Vagina (tissue), 2 donors: Measurements from ENCODE around the gene ETFDH. TPM values are rescaled to one million over a fixed set of nuclear protein-coding genes. Genes with fewer than 3 reads are reported as not detected.
"Not testable (repeated sequence)": the region's sequence is repeated elsewhere in the genome, so short reads cannot be mapped to it uniquely, and the experiment has no call there.

Experiments used
- DNase-seq, 2 donors: peaks; one replicate each; pipeline ENCODE4 v3.0.0-alpha.2; 2017; ENCODE audit errors: extremely low spot score in 2 of 2
- H3K27ac ChIP-seq: fragments of 200-600 bp; sonication (generic); one replicate; pipeline ENCODE4 v1.5.1; 2019
- H3K27me3 ChIP-seq: fragments of 200-600 bp; sonication (generic); one replicate; pipeline ENCODE4 v1.5.1; 2019
- H3K36me3 ChIP-seq, 2 donors: fragments of 200-600 bp; sonication (generic); one replicate each; pipeline ENCODE4 v1.5.1; 2017 to 2019
- H3K4me1 ChIP-seq: fragments of 200-600 bp; sonication (generic); one replicate; pipeline ENCODE4 v1.5.1; 2019
- H3K4me3 ChIP-seq, 2 donors: fragments of 200-600 bp; sonication (generic); 1 replicate in 1 of 2; 2 replicates in 1 of 2; pipeline ENCODE4 v1.5.1; 2016 to 2019
- H3K9me3 ChIP-seq: fragments of 200-600 bp; sonication (generic); one replicate; pipeline ENCODE4 v1.5.1; 2019
- POLR2A ChIP-seq, 2 donors: fragments of 450-650 bp; IDR thresholded peaks; one replicate each; pipeline ENCODE4 v1.6.1; 2017; ENCODE audit warnings: antibody characterized with exemption in 2 of 2, mild to moderate bottlenecking in 2 of 2, moderate library complexity in 2 of 2
- POLR2AphosphoS5 ChIP-seq, 2 donors: sonication (generic); formaldehyde crosslinking; IDR thresholded peaks; one replicate each; pipeline ENCODE4 v1.9.0; 2017; ENCODE audit warnings: antibody characterized with exemption in 2 of 2, mild to moderate bottlenecking in 2 of 2, low read depth in 1 of 2; ENCODE audit not compliant: insufficient read depth in 1 of 2
- intact Hi-C: fragments of 100-400 bp; cut with DNase I; formaldehyde crosslinking; loops from one replicate; pipeline ENCODE4 v1.15.1; 2023
- total RNA-seq: library from RNA; depleted of rRNA; stranded (reverse); fragments of >200 nt; gene quantifications from one replicate; pipeline ENCODE4 v1.2.3, GENCODE V29; 2016
- TF ChIP-seq, protein P1 (sequence below), 3 experiments: fragments of 450-650 bp in 2 of 3; fragments of 200-600 bp in 1 of 3; sonication (generic) in 1 of 3; IDR thresholded peaks; one replicate each; pipeline ENCODE4 v1.5.1; 2017 to 2019; ENCODE audit warnings: antibody characterized with exemption in 3 of 3, mild to moderate bottlenecking in 2 of 3, moderate library complexity in 2 of 3

The ETFDH gene
- total RNA-seq, 1 donor from 2014 or later = 20.4 TPM

DNA sequence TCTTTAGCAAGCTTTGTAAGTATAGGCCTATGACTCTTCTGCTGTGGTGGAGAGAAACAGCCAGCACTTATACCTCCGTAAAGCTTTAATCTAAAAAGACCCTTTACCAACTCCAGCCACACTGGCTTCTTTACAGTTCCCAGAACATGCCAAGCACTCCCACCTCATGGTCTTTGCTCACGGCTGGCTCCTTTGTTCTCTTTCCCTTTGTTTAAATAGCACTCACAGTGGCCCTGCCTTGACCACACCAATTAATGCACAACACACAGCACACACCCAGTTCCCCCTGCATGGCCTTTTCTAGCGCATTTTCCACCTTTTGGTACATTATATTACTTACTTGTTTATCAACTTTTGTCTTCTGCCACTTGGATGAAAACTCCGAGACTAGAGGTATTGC, 32.2 kb downstream of the ETFDH start:
- H3K9me3 ChIP-seq = no peaks in the 10 kb centered on the region
- no peak overlapping the region for H3K27ac ChIP-seq
- TF ChIP-seq POLR2A (IDR thresholded peaks at IDR 0.05) (no peak), POLR2AphosphoS5 (IDR thresholded peaks at IDR 0.05; ENCODE audit: insufficient read depth in 1 of 2, low read depth in 1 of 2) (no peak)
- no peak overlapping the region for H3K4me3 ChIP-seq
- intact Hi-C loops = no loop called here
- DNase-seq = no peak
- peaks cover 0 to 3% of the 10 kb centered on the region in 2 donors for H3K36me3 ChIP-seq
- no peaks in the 10 kb centered on the region for H3K27me3 ChIP-seq
- no peaks in the 10 kb centered on the region for H3K4me1 ChIP-seq

DNA sequence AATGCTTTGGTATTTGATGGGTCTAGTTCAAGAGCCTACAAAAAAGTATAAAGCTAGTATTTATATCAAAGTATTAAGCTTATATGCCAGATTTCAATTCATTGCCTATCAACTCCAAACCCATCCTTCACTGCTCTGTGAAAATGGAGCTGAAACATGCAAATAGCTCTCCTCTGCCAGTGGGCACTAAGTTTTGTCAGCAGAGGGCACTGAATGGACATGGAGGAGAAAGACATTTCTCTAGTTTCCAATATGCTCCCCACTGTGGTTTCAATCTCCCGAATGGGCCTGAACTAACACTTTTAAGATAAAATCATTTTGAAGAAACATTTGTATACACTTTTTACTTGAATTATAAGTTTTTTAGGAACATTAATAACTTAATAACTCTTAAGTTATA, 38.7 kb downstream of the ETFDH start:
- H3K9me3 ChIP-seq = no peaks in the 10 kb centered on the region
- H3K4me3 ChIP-seq = no peak overlapping the region
- H3K27me3 ChIP-seq = no peaks in the 10 kb centered on the region
- DNase-seq = no peak
- H3K36me3 ChIP-seq = peaks cover 5 to 43% of the 10 kb centered on the region in 2 donors
- intact Hi-C loops = no loop called here
- H3K4me1 ChIP-seq = no peaks in the 10 kb centered on the region
- TF ChIP-seq POLR2AphosphoS5 (IDR thresholded peaks at IDR 0.05; ENCODE audit: insufficient read depth in 1 of 2, low read depth in 1 of 2) = no peak
- TF ChIP-seq, protein P1, sequence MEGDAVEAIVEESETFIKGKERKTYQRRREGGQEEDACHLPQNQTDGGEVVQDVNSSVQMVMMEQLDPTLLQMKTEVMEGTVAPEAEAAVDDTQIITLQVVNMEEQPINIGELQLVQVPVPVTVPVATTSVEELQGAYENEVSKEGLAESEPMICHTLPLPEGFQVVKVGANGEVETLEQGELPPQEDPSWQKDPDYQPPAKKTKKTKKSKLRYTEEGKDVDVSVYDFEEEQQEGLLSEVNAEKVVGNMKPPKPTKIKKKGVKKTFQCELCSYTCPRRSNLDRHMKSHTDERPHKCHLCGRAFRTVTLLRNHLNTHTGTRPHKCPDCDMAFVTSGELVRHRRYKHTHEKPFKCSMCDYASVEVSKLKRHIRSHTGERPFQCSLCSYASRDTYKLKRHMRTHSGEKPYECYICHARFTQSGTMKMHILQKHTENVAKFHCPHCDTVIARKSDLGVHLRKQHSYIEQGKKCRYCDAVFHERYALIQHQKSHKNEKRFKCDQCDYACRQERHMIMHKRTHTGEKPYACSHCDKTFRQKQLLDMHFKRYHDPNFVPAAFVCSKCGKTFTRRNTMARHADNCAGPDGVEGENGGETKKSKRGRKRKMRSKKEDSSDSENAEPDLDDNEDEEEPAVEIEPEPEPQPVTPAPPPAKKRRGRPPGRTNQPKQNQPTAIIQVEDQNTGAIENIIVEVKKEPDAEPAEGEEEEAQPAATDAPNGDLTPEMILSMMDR (IDR thresholded peaks at IDR 0.05) = no peak
- TF ChIP-seq POLR2A (IDR thresholded peaks at IDR 0.05) = no peak
- no peak overlapping the region for H3K27ac ChIP-seq

GRCh38 chr4:158712622-158713021, 40.5 kb downstream of the ETFDH start:
- H3K4me1 ChIP-seq, H3K4me3 ChIP-seq, H3K27me3 ChIP-seq, H3K27ac ChIP-seq, H3K9me3 ChIP-seq, intact Hi-C loops, DNase-seq: not testable (repeated sequence)
- H3K36me3 ChIP-seq = peaks cover 5 to 60% of the 10 kb centered on the region in 2 donors

- no peak for TF ChIP-seq POLR2A (IDR thresholded peaks at IDR 0.05)
- TF ChIP-seq POLR2AphosphoS5 (IDR thresholded peaks at IDR 0.05; ENCODE audit: insufficient read depth in 1 of 2, low read depth in 1 of 2) = no peak
- TF ChIP-seq, protein P1 (IDR thresholded peaks at IDR 0.05) = no peak
- H3K4me1 ChIP-seq = no peaks in the 10 kb centered on the region
- no peak for DNase-seq
- H3K4me3 ChIP-seq = no peak overlapping the region
- H3K27me3 ChIP-seq = no peaks in the 10 kb centered on the region
- no peak overlapping the region for H3K27ac ChIP-seq
- intact Hi-C loops = no loop called here
- H3K36me3 ChIP-seq = peaks cover 5 to 69% of the 10 kb centered on the region in 2 donors
- no peaks in the 10 kb centered on the region for H3K9me3 ChIP-seq
Measured at GRCh38 chr4:158714937-158715336, 42.8 kb downstream of the ETFDH start.

DNA sequence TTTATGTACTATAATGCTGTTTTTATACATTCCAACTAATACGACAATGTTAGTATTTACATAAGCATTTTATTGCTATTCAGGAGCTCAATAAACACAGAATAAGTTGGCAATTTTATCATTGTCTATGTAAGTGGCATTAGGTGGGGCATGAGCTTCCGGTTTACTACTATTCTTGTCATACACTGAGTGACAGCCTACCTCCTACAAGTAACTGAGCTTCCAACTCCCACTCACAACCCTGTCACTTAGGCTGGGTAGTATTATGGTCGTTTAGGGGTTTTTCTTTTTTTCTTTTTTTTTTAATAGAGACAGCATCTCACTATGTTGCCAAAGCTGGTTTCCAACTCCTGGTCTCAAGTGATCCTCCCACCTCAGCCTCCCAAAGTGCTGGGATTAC, 43.7 kb downstream of the ETFDH start:
- Histone ChIP-seq H3K27me3 (no peaks in the 10 kb centered on the region), H3K4me3 (no peak overlapping the region), H3K9me3 (no peaks in the 10 kb centered on the region), H3K4me1 (no peaks in the 10 kb centered on the region), H3K27ac (no peak overlapping the region), H3K36me3 (peaks cover 5 to 67% of the 10 kb centered on the region in 2 donors)
- TF ChIP-seq POLR2AphosphoS5 (IDR thresholded peaks at IDR 0.05; ENCODE audit: insufficient read depth in 1 of 2, low read depth in 1 of 2) = no peak
- TF ChIP-seq POLR2A (IDR thresholded peaks at IDR 0.05) = no peak
- TF ChIP-seq, protein P1 (IDR thresholded peaks at IDR 0.05) = no peak
- intact Hi-C loops = no loop called here
- no peak for DNase-seq

DNA sequence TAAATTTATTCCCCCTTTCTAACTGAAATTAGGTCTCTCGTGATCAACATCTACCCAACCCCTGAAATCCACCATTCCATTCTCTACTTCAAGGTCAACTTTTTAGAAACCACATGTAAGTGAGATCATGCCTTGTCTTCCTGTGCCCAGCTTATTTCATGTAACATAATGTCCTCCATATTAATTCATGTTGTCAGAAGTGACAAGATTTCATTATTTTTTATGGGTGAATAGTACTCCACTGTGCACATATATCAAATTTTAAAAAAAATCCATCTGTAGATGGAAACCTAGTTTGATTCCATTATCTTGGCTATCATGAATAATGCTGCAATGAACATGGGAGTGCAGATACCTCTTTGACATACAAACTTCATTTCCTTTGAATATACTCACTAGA, 49.6 kb downstream of the ETFDH start:
- Histone ChIP-seq H3K9me3 (no peaks in the 10 kb centered on the region), H3K27me3 (no peaks in the 10 kb centered on the region), H3K4me3 (no peak overlapping the region), H3K27ac (no peak overlapping the region), H3K4me1 (peaks cover 12% of the 10 kb centered on the region), H3K36me3 (peaks cover 0 to 38% of the 10 kb centered on the region in 2 donors)
- DNase-seq = no peak
- TF ChIP-seq POLR2AphosphoS5 (IDR thresholded peaks at IDR 0.05; ENCODE audit: insufficient read depth in 1 of 2, low read depth in 1 of 2) (no peak), POLR2A (IDR thresholded peaks at IDR 0.05) (no peak)
- TF ChIP-seq, protein P1 (IDR thresholded peaks at IDR 0.05) = no peak
- intact Hi-C loops = loop anchor here (10.0 kb wide), 1 partner anchor 453 kb away; no protein-coding TSS in a partner anchor
